Breast epithelium (tissue), 3 donors: ENCODE results near the gene CCDC85C.

Source experiments
- POLR2A ChIP-seq: fragments of 450-650 bp; IDR thresholded peaks from one replicate; pipeline ENCODE4 v1.6.1; 2016; ENCODE audit warnings: antibody characterized with exemption, mild to moderate bottlenecking, moderate library complexity
- TF ChIP-seq, protein P1 (sequence below), 3 donors: fragments of 450-650 bp; IDR thresholded peaks; one replicate each; pipeline ENCODE4 v1.5.1; 2016 to 2017; ENCODE audit warnings: antibody characterized with exemption in 3 of 3, mild to moderate bottlenecking in 3 of 3, moderate library complexity in 3 of 3

DNA sequence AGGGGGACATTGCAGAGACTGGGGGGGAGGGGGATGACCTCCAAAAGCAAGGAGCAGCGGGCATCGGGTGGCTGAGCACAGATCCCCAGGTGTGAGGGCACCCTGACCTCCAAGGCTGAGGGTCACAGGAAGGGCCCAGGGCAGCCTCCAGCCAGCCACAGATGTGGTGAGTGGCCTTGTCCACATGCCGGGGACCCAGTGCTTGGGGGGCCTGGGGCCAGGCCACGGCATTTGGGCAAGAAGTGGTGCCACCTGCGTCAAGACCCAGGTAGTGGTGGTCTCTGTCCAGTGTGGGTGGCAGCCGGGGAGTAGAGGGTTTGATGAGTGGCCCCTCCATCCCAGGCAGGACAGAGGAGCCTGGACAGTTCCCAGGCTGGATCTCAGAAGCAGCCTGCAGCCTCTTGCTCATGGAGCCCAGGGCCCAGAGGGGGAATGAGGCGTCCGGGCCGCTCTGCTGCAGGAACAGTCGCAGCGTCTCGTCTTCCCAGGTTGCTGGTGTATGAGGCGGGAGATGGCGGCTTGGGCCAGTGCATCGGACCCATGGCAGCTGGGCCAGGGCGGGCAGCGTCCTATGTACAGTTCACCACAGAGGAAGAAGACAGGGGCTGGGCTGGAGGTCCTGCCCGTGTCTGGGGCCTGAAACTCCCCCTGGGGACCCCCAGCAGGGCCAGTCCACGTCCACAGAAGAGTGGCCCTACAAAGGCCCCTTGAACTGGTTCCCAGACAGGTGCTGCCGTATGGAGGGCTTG, 89.3 kb downstream of the CCDC85C start:
- TF ChIP-seq, protein P1, sequence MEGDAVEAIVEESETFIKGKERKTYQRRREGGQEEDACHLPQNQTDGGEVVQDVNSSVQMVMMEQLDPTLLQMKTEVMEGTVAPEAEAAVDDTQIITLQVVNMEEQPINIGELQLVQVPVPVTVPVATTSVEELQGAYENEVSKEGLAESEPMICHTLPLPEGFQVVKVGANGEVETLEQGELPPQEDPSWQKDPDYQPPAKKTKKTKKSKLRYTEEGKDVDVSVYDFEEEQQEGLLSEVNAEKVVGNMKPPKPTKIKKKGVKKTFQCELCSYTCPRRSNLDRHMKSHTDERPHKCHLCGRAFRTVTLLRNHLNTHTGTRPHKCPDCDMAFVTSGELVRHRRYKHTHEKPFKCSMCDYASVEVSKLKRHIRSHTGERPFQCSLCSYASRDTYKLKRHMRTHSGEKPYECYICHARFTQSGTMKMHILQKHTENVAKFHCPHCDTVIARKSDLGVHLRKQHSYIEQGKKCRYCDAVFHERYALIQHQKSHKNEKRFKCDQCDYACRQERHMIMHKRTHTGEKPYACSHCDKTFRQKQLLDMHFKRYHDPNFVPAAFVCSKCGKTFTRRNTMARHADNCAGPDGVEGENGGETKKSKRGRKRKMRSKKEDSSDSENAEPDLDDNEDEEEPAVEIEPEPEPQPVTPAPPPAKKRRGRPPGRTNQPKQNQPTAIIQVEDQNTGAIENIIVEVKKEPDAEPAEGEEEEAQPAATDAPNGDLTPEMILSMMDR (IDR thresholded peaks at IDR 0.05) = no peak
- TF ChIP-seq POLR2A = no peak
